HG03280 (cell line): ENCODE results near the gene FBH1.
"Not testable (repeated sequence)": the region's sequence is repeated elsewhere in the genome, so short reads cannot be mapped to it uniquely, and the experiment has no call there.

Source experiments
- ATAC-seq: cut with Tn5 transposase; IDR thresholded peaks from one replicate; pipeline ENCODE4 v1.9.1; 2021; ENCODE audit warnings: mild to moderate bottlenecking, moderate library complexity; ENCODE audit not compliant: unreplicated experiment

The FBH1 gene

GRCh38 chr10:5958077-5958476 is 68.0 kb downstream of the FBH1 start:
- no peak for ATAC-seq

GRCh38 chr10:5958675-5959074 is 68.6 kb downstream of the FBH1 start:
- ATAC-seq = no peak

DNA sequence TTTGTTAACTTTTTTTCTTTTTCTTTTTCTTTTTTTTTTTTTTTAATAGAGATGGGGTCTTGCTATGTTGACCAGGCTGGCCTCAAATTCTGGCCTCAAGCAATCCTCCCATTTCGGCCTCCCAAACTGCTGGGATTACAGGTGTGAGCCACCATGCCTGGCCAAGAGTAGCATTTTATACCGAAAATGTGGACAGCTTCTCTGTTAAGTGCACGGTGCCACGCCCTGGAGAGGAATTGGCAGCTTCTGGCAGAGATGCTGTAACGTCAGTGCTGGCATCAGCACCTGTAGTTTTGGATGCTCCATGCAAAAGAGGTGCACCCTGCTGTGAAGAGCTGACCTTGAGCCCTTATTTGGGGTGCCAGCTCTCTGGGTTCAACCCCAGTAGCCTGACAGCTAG is 69.1 kb downstream of the FBH1 start:
- ATAC-seq = no peak

- ATAC-seq = no peak
Measured at GRCh38 chr10:5959581-5960069, 69.6 kb downstream of the FBH1 start.

- no peak for ATAC-seq
Measured at GRCh38 chr10:5960070-5960972, 70.3 kb downstream of the FBH1 start.

DNA sequence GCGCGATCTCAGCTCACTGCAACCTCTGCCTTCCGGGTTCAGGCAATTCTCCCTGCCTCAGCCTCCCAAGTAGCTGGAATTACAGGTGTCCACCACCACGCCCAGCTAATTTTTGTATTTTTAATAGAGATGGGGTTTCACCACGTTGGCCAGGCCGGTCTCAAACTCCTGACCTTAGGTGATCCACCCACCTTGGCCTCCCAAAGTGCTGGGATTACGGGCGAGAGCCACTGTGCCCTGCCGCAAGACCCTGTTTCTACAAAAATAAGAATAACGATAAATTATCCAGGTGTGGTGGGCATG is 70.9 kb downstream of the FBH1 start:
- ATAC-seq = not testable (repeated sequence)

DNA sequence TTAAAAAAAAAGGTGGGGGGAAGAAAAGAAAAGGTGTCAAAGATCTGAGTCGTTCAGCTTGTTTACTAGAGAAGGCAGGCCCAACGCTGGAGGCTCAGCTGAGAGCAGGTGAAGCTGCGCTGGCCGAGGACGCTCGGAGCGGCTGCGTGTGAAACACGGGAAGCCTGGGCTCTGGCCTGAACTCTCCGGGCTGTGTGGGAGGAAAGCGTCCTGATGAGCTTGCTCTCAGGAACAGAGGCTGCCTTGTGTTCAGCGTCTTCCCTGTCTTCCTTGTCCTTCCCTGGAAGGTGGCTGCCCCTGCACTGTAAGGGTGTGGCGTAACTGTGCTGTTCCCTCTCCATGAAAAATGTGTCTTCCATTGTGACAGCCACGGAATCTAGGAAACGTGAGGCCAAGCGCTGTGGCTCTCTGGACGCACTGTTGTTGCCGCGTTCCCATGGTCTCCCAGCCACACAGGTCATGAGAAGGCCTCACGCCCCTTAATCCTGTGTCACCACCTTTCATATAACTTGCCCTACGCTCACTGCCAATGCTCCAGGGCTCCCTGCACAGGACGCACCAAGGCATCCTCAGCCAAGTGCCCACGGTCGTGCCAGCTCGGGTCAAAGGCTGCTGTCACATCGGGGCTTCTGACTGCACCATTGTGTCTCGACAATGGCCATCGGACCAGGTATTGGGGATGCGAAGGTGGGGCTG is 71.5 kb downstream of the FBH1 start:
- ATAC-seq = no peak

DNA sequence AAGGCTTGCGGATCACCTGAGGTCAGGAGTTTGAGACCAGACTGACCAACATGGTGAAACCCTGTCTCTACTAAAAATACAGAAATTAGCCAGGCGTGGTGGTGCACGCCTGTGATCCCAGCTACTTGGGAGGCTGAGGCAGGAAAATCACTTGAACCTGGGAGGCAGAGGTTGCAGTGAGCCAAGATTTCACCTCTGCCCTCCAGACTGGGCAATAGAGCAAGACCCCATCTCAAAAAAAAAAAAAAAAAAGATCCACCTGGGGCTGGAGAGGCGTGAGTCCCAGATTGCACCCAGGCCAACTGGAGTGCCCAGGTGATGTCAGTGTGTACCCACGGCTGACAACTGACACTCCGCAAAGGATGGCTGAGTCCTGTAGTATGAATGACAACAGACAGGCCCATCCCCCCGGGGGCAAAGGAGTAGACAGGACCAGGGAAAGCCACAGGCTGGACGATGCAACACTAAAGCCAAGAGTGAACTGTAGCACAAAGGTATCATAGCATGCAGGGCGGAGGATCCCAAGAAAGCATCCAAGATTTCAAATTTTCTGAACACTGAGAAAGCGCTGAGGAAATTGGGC is 72.4 kb downstream of the FBH1 start:
- not testable (repeated sequence) for ATAC-seq

DNA sequence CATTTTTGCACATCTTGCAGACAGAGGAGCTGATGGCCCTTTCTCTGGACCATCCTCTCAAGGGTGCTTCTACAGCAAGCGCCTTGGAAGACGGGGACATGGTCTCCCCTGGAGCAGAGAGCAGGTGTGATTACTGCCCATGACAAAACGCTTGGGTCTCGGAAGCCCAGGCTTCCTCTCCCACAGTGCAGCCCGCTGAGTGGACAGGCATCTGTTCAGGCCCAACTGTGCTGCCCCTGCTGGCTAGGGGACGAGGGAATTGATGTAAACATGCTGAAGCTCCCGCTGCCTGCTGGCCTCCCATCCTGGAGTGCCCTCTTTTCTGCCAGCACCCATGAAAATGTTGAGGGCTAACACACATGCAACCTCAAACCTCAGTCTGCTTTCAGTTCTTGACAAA is 73.0 kb downstream of the FBH1 start:
- no peak for ATAC-seq

GRCh38 chr10:5963591-5963990 is 73.5 kb downstream of the FBH1 start:
- no peak for ATAC-seq

- ATAC-seq = no peak
Measured at GRCh38 chr10:5964736-5965135, 74.7 kb downstream of the FBH1 start.

- ATAC-seq = no peak
Measured at GRCh38 chr10:5965266-5965665, 75.2 kb downstream of the FBH1 start.

- no peak for ATAC-seq
Measured at GRCh38 chr10:5968037-5968680, 78.1 kb downstream of the FBH1 start.

DNA sequence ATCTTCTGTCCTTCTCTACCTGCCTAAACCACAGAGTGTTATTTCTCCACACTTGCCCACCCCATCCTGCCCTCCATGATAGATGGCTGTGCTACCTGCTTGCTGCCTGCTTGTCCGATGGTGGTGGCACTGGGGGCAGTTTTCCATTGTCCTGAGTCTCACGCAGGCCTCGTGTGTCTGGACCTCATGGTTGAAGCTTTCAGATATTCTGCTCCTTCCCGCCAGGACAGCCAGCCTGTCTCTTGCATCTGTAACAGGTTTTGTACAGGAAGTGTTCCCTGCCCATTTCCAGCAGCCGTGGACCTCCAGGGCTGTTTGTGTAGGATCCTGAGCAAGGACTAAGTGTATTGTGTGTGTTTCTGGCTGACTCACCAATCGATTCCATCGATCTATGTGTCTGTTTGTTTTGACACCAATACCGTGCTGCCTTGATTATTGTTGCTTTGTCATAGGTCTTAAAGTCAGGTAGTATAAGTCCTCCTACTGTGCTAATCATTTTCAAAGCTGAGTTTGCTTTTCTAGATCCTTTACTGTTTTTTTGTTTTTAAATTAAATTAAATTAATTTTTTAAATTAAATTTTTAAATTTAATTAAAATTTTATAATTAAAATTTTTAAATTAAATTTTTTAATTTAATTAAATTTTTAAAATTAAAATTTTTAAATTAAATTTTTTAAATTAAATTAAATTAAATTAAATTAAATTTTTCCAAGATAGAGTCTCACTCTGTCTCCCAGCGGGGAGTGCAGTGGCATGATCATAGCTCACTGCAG is 78.8 kb downstream of the FBH1 start:
- ATAC-seq = no peak

DNA sequence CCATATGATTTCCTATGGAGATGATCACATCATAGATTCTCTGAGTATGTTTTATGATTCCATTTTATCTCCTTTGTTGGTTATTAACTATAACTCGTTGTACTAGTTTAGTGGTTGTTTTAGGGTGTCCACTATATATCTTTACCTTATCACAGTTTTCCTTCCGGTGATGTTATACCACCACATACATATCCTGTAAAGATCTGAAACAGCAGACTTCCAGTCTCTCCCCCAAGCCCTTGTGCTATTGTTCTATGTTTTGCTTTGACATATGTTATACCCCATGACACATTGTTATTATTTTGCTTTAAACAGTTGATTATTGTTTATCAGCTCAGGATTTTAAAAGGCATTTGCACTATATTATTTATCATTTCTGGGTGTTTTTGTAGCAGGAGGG is 80.0 kb downstream of the FBH1 start:
- no peak for ATAC-seq

DNA sequence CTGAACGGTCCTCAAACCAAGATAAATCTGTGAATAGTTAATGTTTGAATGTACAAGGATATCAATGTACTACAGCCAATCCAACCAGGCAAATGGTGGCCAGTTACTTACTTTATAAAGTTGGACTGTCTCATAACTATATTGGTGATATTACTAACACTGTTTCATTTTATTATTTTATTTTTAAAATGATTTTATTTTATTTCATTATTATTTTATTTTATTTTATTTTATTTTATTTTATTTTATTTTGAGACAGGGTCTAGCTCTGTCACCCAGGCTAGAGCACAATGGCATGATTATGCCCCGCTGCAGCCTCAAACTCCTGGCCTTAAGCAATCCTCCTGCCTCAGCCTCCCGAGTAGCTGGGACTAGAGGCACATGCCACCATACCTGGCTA is 80.5 kb downstream of the FBH1 start:
- no peak for ATAC-seq

DNA sequence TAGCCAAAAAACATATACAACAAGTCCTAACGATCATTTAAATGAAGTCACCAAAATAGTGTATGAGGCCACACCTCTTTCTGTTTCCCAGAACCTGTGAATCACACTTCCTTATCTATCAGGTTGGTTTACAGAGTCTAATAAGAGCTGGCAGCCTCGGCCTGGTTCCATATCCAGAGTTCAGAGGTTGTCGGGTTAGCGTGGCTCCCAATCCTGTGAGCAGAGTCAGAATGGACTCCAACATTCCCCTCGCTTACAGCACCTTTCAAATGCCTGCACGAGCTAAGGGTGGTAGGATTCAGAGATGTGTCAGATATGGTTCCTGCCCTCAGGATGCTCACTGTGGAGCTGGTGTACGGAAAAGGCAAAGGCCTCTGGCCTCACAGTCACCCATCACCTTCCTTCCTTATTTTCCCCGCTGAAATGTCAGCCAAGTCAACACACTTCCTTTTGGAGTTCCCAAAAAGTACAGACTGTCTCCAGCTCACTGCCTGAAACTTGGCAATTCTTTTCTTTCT is 81.3 kb downstream of the FBH1 start:
- ATAC-seq = no peak

- no peak for ATAC-seq
Measured at GRCh38 chr10:5971886-5972285, 81.8 kb downstream of the FBH1 start.

DNA sequence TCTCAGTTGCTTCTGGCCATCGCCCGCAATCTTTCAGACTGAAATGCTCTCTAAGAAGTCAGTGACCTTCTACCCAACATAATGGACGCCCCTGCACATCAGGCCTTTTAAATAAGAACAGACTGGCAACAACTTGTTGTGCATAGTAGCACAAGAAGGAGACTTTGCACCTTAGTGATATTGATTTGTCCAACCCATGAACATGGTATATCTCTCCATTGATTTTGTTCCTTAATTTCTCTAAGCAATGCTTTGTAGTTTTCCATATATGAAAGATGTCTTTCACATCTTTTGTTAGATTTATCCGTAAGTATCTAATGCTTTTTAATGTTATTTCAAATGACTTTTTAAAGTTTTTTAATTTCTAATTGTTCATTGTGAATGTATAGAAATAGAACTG is 83.0 kb downstream of the FBH1 start:
- no peak for ATAC-seq

DNA sequence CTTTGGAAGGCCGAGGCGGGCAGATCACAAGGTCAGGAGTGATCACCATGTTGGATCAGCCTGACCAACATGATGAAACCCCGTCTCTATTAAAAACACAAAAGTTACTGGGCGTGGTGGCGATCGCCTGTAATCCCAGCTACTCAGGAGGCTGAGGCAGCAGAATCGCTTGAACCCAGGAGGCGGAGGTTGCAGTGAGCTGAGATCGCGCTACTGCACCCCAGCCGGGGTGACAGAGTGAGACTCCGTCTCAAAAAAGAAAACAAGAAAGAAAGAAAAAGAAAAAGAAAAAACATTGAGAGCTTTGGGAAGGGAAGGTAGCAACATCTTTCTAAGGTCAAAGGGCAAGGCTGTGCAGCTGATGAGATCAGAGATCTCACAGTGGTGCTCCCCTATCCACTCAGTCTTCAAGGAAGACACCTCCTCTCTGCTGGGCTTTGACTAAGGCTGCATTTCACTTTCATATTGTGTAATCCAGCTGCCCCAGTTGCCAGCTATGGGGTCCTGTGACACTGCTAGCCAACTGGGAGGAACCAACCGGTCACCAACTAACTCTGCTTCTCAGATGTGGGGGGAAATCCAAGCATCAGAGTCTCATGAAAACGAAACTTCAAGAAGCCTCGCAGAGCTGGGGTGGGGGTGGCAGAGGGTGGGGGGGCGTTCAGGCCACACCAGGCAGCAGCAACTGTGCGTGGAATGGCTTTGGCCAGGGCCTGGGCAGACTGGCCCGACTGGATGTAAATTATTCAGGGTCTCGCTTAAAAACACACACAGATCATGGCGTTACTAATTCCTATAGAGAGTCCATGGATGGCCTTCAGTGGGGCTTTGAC is 85.8 kb downstream of the FBH1 start:
- peak; percentile 45 for ATAC-seq
